Hepatocyte (in vitro differentiated cells): ENCODE data around the gene NFKB2. TPM values are rescaled to one million over a fixed set of nuclear protein-coding genes. Genes with fewer than 3 reads are reported as not detected.

ENCODE experiments used
- DNase-seq: peaks from one replicate; pipeline ENCODE4 v3.0.0-alpha.2; 2016; ENCODE audit warnings: low spot score
- H2AFZ ChIP-seq: fragments of 200-600 bp; sonication (generic); 2 replicates; pipeline ENCODE4 v1.6.0; 2016; ENCODE audit warnings: antibody characterized with exemption, mild to moderate bottlenecking
- H3K27ac ChIP-seq: fragments of 200-600 bp; sonication (generic); 2 replicates; pipeline ENCODE4 v1.5.1; 2016; ENCODE audit warnings: mild to moderate bottlenecking
- H3K27me3 ChIP-seq: fragments of 200-600 bp; sonication (generic); 2 replicates; pipeline ENCODE4 v1.6.1; 2016
- H3K36me3 ChIP-seq: fragments of 200-600 bp; sonication (generic); replicated peaks from 2 replicates; pipeline ENCODE4 v1.5.1; 2016; ENCODE audit warnings: low read depth; ENCODE audit not compliant: insufficient read depth
- H3K4me1 ChIP-seq: fragments of 200-600 bp; sonication (generic); 2 replicates; pipeline ENCODE4 v1.5.1; 2016; ENCODE audit warnings: mild to moderate bottlenecking, moderate library complexity; ENCODE audit not compliant: insufficient read depth
- H3K4me2 ChIP-seq: fragments of 200-600 bp; sonication (generic); 2 replicates; pipeline ENCODE4 v1.6.0; 2016
- H3K4me3 ChIP-seq: fragments of 200-600 bp; sonication (generic); 2 replicates; pipeline ENCODE4 v1.5.1; 2016; ENCODE audit warnings: mild to moderate bottlenecking
- H3K79me2 ChIP-seq: fragments of 200-600 bp; sonication (generic); 2 replicates; pipeline ENCODE4 v1.6.0; 2017; ENCODE audit warnings: mild to moderate bottlenecking
- H3K9me2 ChIP-seq: fragments of 200-600 bp; sonication (generic); replicated peaks from 2 replicates; pipeline ENCODE4 v1.6.0; 2017; ENCODE audit warnings: mild to moderate bottlenecking; ENCODE audit not compliant: insufficient read depth
- H3K9me3 ChIP-seq: fragments of 200-600 bp; sonication (generic); 2 replicates; pipeline ENCODE4 v1.5.1; 2016; ENCODE audit warnings: low read depth, mild to moderate bottlenecking
- H4K20me1 ChIP-seq: fragments of 200-600 bp; sonication (generic); 2 replicates; pipeline ENCODE4 v1.6.0; 2016; ENCODE audit warnings: mild to moderate bottlenecking; ENCODE audit not compliant: insufficient read depth, poor library complexity, severe bottlenecking
- EZH2 ChIP-seq: fragments of 200-600 bp; sonication (generic); IDR thresholded peaks from 2 replicates; pipeline ENCODE4 v1.6.1; 2016; ENCODE audit warnings: antibody characterized with exemption, mild to moderate bottlenecking, borderline replicate concordance
- EZH2phosphoT487 ChIP-seq: fragments of 200-600 bp; sonication (generic); IDR thresholded peaks from one replicate; pipeline ENCODE4 v1.6.1; 2018; ENCODE audit warnings: antibody characterized with exemption, mild to moderate bottlenecking, low read depth, moderate library complexity; ENCODE audit not compliant: unreplicated experiment, severe bottlenecking
- WGBS: methylation state at CpG from one replicate; pipeline ENCODE4 v1.1.6; 2016; ENCODE audit warnings: low lambda C conversion rate; ENCODE audit errors: missing lambda C conversion rate; 5-methylcytosine and 5-hydroxymethylcytosine counted together
- polyA plus RNA-seq: library from polyadenylated mRNA; unstranded; fragments of >200 nt; fragmentation: Nextera tagmentation; extraction: Ambion mirVana; gene quantifications from 2 replicates; pipeline ENCODE4 v1.2.1, GENCODE V29; 2016
- total RNA-seq: library from RNA; depleted of rRNA; stranded (reverse); fragments of >200 nt; gene quantifications from 2 replicates; pipeline ENCODE4 v1.2.3, GENCODE V29; 2014
- TF ChIP-seq, protein P1 (sequence below): fragments of 200-600 bp; sonication (generic); IDR thresholded peaks from 2 replicates; pipeline ENCODE4 v1.5.1; 2016; ENCODE audit warnings: antibody characterized with exemption, mild to moderate bottlenecking; ENCODE audit not compliant: poor library complexity

Gene NFKB2
- total and polyA plus RNA-seq, 2 experiments from 2014 or later = 23.2 to 27.4 TPM

DNA sequence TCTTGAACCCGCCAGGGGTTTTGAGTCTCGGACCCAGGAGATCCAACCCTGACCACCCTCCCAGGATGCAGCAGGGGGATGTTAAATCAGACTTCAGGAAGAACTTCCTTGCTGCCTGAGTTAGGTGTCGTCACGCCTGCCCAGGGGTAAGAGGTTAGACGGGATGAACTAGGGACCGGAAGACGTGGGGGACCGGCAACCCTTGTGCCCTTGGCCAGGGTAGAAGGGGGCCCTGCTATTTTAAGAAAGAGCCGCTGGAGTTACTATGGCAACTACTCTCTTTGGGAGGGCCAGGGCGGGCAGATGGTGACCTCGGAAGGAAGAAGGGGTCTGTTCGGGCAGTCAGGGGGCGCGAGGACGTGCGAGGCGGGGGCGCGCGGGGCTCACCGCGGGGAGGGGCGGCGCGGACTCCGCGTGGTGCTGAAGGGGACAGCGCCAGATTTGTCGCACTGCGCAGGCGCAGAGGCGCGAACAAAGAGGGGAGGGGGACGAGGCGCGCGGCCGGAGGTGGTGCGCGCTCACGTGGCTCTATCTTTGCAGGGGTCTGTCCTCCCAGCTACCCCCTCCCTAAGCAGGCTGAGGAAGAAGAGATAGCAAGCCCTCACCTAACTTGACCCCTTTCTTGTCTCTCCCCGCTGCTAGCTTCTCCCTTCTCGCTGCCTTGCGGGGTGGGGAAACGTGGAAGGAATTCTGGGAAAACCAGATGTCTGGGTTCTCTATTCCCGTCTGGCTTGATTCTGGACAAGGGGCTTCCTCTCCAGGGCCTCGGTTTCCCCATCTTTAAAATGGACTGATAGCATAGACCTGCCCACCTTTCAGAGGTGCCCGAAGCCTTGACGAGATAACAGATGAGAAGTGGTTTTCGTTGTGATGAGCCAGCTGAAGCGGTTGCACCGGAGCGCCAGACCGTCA lies 24.0 kb downstream of the NFKB2 start:
- no peaks in the 10 kb centered on the region for H3K9me2 ChIP-seq
- H2AFZ ChIP-seq = peak overlapping the region; percentile 78
- H3K27me3 ChIP-seq = peaks cover 14% of the 10 kb centered on the region
- WGBS = 3% methylated on average over 31 of the region's 54 CpGs
- H3K79me2 ChIP-seq = peaks cover 17% of the 10 kb centered on the region
- peak overlapping the region; percentile 92 for H3K27ac ChIP-seq
- peak overlapping the region; percentile 63 for H3K4me3 ChIP-seq
- peaks cover 24% of the 10 kb centered on the region for H3K4me1 ChIP-seq
- TF ChIP-seq, protein P1, sequence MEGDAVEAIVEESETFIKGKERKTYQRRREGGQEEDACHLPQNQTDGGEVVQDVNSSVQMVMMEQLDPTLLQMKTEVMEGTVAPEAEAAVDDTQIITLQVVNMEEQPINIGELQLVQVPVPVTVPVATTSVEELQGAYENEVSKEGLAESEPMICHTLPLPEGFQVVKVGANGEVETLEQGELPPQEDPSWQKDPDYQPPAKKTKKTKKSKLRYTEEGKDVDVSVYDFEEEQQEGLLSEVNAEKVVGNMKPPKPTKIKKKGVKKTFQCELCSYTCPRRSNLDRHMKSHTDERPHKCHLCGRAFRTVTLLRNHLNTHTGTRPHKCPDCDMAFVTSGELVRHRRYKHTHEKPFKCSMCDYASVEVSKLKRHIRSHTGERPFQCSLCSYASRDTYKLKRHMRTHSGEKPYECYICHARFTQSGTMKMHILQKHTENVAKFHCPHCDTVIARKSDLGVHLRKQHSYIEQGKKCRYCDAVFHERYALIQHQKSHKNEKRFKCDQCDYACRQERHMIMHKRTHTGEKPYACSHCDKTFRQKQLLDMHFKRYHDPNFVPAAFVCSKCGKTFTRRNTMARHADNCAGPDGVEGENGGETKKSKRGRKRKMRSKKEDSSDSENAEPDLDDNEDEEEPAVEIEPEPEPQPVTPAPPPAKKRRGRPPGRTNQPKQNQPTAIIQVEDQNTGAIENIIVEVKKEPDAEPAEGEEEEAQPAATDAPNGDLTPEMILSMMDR = no peak
- TF ChIP-seq EZH2 (no peak), EZH2phosphoT487 (no peak)
- peak; percentile 74 for DNase-seq
- no peaks in the 10 kb centered on the region for H3K9me3 ChIP-seq
- peak overlapping the region; percentile 100 for H3K4me2 ChIP-seq
- H3K36me3 ChIP-seq = no peaks in the 10 kb centered on the region
- peaks cover 5% of the 10 kb centered on the region for H4K20me1 ChIP-seq

DNA sequence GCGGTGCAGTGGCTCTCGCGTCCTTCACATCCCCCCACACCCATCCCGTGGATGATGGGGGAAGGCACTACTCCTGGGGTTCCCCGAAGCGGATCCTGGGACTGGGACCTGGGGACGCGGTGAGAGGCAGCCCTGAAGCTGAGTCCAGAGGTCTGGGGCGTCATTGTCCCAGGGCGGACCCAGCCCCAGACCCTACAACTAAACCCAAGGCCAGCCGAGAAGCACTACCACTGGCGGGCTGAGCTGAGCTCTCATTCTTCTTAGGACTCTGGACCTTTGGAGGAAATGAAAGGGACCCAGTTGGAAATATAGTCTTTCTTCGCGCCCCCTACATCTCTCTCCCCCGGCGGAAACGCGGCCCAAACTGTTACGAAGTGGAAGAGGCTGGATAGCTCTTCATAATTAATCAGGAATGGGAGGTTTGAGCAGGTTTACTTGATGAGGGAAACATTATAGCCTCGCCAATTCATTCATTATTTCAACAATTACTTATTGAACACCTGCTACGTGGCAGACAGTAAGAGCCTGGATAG lies 24.7 kb downstream of the NFKB2 start:
- Histone ChIP-seq H3K79me2 (peaks cover 17% of the 10 kb centered on the region), H3K27me3 (peaks cover 14% of the 10 kb centered on the region), H3K4me2 (peak overlapping the region; percentile 100), H3K4me3 (peak overlapping the region; percentile 63), H3K27ac (peak overlapping the region; percentile 92), H2AFZ (peak overlapping the region; percentile 78), H3K4me1 (peaks cover 24% of the 10 kb centered on the region), H3K9me2 (no peaks in the 10 kb centered on the region), H3K9me3 (no peaks in the 10 kb centered on the region), H3K36me3 (no peaks in the 10 kb centered on the region), H4K20me1 (peaks cover 5% of the 10 kb centered on the region)
- WGBS = 2% methylated on average over 21 of the region's 21 CpGs
- TF ChIP-seq EZH2phosphoT487 = no peak
- TF ChIP-seq, protein P1 = no peak
- no peak for TF ChIP-seq EZH2
- DNase-seq = no peak

DNA sequence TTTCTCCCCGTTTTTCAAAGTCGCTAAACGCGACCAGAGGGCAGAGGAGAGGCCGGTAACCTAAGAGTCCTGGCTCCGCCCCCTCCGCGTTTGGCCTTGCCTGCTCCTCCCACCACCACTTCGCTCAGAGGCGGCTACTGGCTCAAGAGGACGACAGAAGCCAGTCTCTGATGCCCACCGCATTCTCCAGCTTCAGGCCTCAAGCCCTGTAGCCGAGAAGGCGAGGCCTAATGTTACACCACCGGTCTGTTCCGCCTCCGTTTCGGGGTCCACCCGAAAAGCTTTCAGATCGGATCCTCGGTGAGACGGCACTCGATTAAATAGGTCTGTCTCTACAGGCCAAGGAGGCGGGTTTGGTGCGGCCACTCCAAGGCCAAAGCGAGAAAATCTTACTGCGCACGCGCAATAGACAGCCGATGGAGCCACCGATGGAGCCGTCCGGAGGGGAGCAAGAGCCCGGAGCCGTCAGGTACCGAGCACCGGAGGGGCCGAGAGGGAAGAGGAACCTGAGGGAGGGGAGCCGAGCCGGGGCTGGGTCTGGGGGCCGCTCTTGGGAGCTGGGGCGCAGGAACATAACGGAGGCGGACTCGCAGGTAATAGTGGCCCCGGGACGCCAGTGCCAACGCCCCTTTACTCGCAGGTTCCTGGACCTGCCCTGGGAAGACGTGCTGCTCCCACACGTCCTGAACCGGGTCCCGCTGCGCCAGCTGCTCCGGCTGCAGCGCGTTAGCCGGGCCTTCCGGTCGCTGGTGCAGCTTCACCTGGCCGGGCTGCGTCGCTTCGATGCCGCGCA lies 25.4 kb downstream of the NFKB2 start, which contains the start of gene FBXL15:
Gene FBXL15 (plus strand): TSS at position 123 of the 793 bp plus-strand sequence. CDS start 294 bp downstream, at position 417.
- Histone ChIP-seq H3K27ac (peak within 1 kb of the TSS; percentile 92), H2AFZ (peak within 1 kb of the TSS; percentile 95)

More for the DNA sequence above, 25.4 kb downstream of the NFKB2 start, which contains the start of gene FBXL15:
- peaks cover 17% of the 10 kb centered on the region for H3K79me2 ChIP-seq
- peaks cover 24% of the 10 kb centered on the region for H3K4me1 ChIP-seq
- no peaks in the 10 kb centered on the region for H3K36me3 ChIP-seq
- H3K27me3 ChIP-seq = peaks cover 14% of the 10 kb centered on the region
- WGBS = 1% methylated on average over 50 of the region's 66 CpGs
- H3K9me2 ChIP-seq = no peaks in the 10 kb centered on the region
- TF ChIP-seq EZH2phosphoT487 (no peak), EZH2 (no peak)
- TF ChIP-seq, protein P1 = no peak
- peak within 1 kb of the TSS; percentile 100 for H3K4me2 ChIP-seq
- peak; percentile 99 for DNase-seq
- H4K20me1 ChIP-seq = peaks cover 5% of the 10 kb centered on the region
- H3K9me3 ChIP-seq = no peaks in the 10 kb centered on the region
- H3K4me3 ChIP-seq = peak within 1 kb of the TSS; percentile 63
